HG02970 (cell line): ENCODE data around the gene KRTAP10-8.
"Not testable (repeated sequence)": the region's sequence is repeated elsewhere in the genome, so short reads cannot be mapped to it uniquely, and the experiment has no call there.

Experiments used
- ATAC-seq: cut with Tn5 transposase; IDR thresholded peaks from one replicate; pipeline ENCODE4 v1.9.1; 2021; ENCODE audit warnings: mild to moderate bottlenecking, moderate library complexity, moderate number of reproducible peaks; ENCODE audit not compliant: unreplicated experiment, low FRiP score

The KRTAP10-8 gene

DNA sequence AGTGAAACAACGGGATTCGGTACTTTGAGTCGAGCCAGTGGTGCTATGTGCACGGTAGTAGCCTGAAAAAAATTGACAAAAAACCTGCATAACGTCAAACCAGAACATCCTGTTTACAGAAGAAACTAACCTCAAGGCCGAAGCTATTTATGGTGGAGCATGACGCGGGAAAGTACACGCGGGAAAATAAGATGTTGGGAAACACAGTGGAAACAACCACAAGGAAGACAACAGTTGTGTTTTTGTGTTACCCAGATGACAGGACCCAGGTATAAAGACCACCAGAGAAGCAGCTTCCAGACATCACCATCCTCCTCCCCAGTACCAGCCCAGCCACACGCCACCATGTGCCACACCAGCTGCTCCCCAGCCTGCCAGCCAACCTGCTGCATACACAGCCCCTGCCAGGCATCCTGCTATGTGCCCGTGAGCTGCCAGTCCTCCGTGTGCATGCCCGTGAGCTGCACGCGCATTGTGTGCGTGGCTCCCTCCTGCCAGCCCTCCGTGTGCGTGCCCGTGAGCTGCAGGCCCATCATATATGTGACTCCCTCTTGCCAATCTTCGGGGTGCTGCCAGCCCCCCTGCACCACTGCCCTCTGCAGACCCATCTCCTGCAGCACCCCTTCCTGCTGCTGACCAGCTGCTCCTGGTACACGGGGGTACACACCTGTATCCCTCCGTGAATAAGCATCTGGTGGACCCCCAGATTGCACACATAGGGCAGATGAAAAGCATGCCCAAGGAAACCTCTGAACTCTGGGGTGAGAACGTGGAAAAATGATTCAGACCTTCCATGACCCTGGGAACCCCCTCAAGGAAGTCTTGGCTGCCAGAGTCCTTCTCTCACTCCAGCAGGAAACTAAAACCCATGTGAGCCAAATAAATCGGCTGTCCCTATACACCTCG is 46.0 kb downstream of the KRTAP10-8 start, which contains the start of gene KRTAP12-3:
KRTAP12-3 (plus strand) TSS at position 298 of the 906 bp plus-strand sequence; CDS start at position 346, 48 bp downstream.
- no peak for ATAC-seq

DNA sequence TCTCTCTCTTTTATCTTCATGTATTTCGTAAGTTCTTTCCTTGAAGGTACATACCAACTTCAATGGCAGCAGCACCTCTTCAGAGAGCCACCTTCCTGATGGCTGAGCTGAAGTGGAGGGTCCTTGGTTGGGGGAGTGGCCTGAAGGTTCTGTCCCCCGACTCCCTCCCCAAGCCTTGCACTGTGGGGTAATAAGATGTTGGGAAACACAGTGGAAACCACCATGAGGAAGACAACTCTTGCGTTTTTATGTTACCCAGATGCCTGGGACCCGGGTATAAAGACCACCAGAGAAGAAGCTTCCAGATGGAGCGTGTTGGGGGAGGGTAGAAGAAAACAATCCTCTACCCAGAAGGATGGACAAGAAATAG is 46.6 kb downstream of the KRTAP10-8 start:
- no peak for ATAC-seq

DNA sequence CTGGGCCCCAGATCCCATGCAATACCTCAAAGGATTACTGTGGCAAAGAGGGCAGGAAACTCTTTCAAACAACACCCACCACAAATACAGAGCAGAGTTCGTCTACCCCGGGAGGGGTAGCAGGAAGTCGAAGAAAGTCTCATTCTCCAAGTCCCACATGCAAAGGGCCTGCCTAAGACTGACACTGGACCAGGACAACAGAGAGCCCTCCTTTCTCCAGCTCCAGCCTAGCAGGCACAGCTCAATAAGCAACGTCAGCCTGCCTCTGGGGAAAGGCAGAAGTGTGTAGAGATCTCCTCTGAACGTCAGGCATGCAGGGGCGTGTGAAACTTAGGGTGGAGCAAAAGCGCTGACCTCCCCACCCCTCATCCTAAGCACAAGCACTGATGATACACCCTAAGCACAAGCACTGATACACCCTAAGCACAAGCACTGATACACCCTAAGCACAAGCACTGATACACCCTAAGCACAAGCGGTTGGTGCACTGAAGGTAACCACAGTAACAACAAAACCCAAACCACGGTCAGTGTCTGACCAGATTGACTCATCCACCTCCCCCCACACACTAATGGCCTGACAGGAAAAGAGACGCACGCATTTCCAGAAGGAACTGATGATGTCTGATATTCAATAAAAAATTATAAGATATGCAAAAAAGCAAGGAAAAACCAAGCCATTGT is 47.2 kb downstream of the KRTAP10-8 start:
- no peak for ATAC-seq

DNA sequence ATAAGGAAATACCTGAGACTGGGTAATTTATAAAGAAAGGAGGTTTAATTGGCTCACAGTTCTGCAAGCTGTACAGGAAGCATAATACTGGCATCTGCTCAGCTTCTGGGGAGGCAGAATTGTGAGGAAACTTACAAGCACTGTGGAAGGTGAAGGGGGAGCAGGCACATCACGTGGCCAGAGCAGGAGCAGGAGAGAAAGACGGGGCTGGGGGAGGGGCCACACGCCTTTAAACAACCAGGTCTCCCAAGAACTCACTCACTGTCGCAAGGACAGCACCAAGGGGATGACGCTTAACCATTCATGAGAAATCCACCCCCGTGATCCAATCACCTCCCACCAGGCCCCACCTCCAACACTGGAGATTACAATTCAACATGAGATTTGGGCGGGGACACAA is 49.7 kb downstream of the KRTAP10-8 start:
- not testable (repeated sequence) for ATAC-seq
